HepG2 (cell line): ENCODE measurements around the gene OGA. TPM values are rescaled to one million over a fixed set of nuclear protein-coding genes. Genes with fewer than 3 reads are reported as not detected.

Source experiments
- ADNP ChIP-seq: sonication (generic); formaldehyde crosslinking; IDR thresholded peaks from 2 replicates; pipeline ENCODE4 v1.4.0; 2020; ENCODE audit warnings: missing genetic modification reagents
- AHDC1 ChIP-seq: sonication (generic); formaldehyde crosslinking; IDR thresholded peaks from 2 replicates; pipeline ENCODE4 v1.5.1; 2020; ENCODE audit warnings: mild to moderate bottlenecking, missing genetic modification reagents, borderline replicate concordance
- ELF4 ChIP-seq: sonication (generic); formaldehyde crosslinking; IDR thresholded peaks from 2 replicates; pipeline ENCODE4 v1.5.0; 2020; ENCODE audit warnings: missing genetic modification reagents, mild to moderate bottlenecking, moderate library complexity, borderline replicate concordance
- EZH2 ChIP-seq: conservative IDR thresholded peaks from 2 replicates; pipeline ENCODE4 v1.6.1; 2012; ENCODE audit warnings: mild to moderate bottlenecking, low read depth, low read length, moderate library complexity
- FOSL2 ChIP-seq: sonication (generic); formaldehyde crosslinking; IDR thresholded peaks from 2 replicates; pipeline ENCODE4 v1.4.0; 2020; ENCODE audit warnings: missing genetic modification reagents
- FOXK1 ChIP-seq: sonication (generic); formaldehyde crosslinking; IDR thresholded peaks from 2 replicates; pipeline ENCODE4 v1.4.0; 2020; ENCODE audit warnings: low read depth, missing genetic modification reagents, borderline replicate concordance
- GATAD1 ChIP-seq: IDR thresholded peaks from 2 replicates; pipeline ENCODE4 v1.6.1; 2016; ENCODE audit warnings: missing genetic modification reagents, missing compliant biosample characterization
- HES4 ChIP-seq: sonication (generic); formaldehyde crosslinking; IDR thresholded peaks from 2 replicates; pipeline ENCODE4 v1.9.0; 2021; ENCODE audit warnings: mild to moderate bottlenecking, missing genetic modification reagents, borderline replicate concordance
- HMGA1 ChIP-seq: sonication (generic); formaldehyde crosslinking; conservative IDR thresholded peaks from 2 replicates; pipeline ENCODE4 v1.4.0; 2020; ENCODE audit warnings: missing genetic modification reagents
- JUNB ChIP-seq: sonication (generic); formaldehyde crosslinking; IDR thresholded peaks from 2 replicates; pipeline ENCODE4 v1.8.0; 2022; ENCODE audit warnings: missing genetic modification reagents, mild to moderate bottlenecking, borderline replicate concordance
- MAFK ChIP-seq, 2 experiments: IDR thresholded peaks in 1 of 2; conservative IDR thresholded peaks in 1 of 2; 2 replicates each; pipeline ENCODE4 v1.6.1; 2011; ENCODE audit warnings: improper control_type of control experiment in 2 of 2, low read length in 2 of 2
- MATR3 ChIP-seq: sonication (generic); formaldehyde crosslinking; IDR thresholded peaks from 2 replicates; pipeline ENCODE4 v1.4.0; 2020; ENCODE audit warnings: missing genetic modification reagents
- PCBP1 ChIP-seq: fragments of 200-400 bp; formaldehyde crosslinking; IDR thresholded peaks from 2 replicates; pipeline ENCODE4 v1.6.1; 2017; ENCODE audit warnings: mild to moderate bottlenecking, low read depth, low read length, borderline replicate concordance
- PHB2 ChIP-seq: fragments of 450-650 bp; IDR thresholded peaks from 2 replicates; pipeline ENCODE4 v1.6.1; 2018; ENCODE audit not compliant: partially characterized antibody
- RBM22 ChIP-seq: fragments of 200-400 bp; formaldehyde crosslinking; optimal IDR thresholded peaks from 2 replicates; pipeline ENCODE3; 2017; ENCODE audit warnings: mild to moderate bottlenecking, low read length, moderate library complexity
- SALL2 ChIP-seq: sonication (generic); formaldehyde crosslinking; IDR thresholded peaks from 2 replicates; pipeline ENCODE4 v1.8.1; 2023; ENCODE audit warnings: mild to moderate bottlenecking, missing genetic modification reagents, inconsistent platforms
- SMYD3 ChIP-seq: sonication (generic); formaldehyde crosslinking; IDR thresholded peaks from 2 replicates; pipeline ENCODE4 v1.8.1; 2023; ENCODE audit warnings: mild to moderate bottlenecking, missing genetic modification reagents
- SNRNP70 ChIP-seq: fragments of 200-400 bp; formaldehyde crosslinking; IDR thresholded peaks from 2 replicates; pipeline ENCODE4 v1.6.1; 2017; ENCODE audit warnings: mild to moderate bottlenecking, low read depth, low read length, moderate library complexity
- SP2 ChIP-seq: sonication (generic); formaldehyde crosslinking; IDR thresholded peaks from 2 replicates; pipeline ENCODE4 v1.5.1; 2020; ENCODE audit warnings: mild to moderate bottlenecking, missing genetic modification reagents
- THRA ChIP-seq: sonication (generic); formaldehyde crosslinking; IDR thresholded peaks from 2 replicates; pipeline ENCODE4 v1.4.0; 2020; ENCODE audit warnings: missing genetic modification reagents, borderline replicate concordance
- ZNF136 ChIP-seq: sonication (generic); formaldehyde crosslinking; IDR thresholded peaks from 2 replicates; pipeline ENCODE4 v1.8.1; 2022; ENCODE audit warnings: low read depth, mild to moderate bottlenecking, moderate library complexity, missing genetic modification reagents
- ZNF530 ChIP-seq: sonication (generic); formaldehyde crosslinking; IDR thresholded peaks from 2 replicates; pipeline ENCODE4 v1.5.0; 2020; ENCODE audit warnings: low read depth, mild to moderate bottlenecking, missing genetic modification reagents
- ZNF576 ChIP-seq: sonication (generic); formaldehyde crosslinking; IDR thresholded peaks from 2 replicates; pipeline ENCODE4 v1.4.0; 2020; ENCODE audit warnings: mild to moderate bottlenecking, missing genetic modification reagents
- ZNF605 ChIP-seq: sonication (generic); formaldehyde crosslinking; IDR thresholded peaks from 2 replicates; pipeline ENCODE4 v1.8.0; 2022; ENCODE audit warnings: mild to moderate bottlenecking, missing genetic modification reagents
- polyA plus RNA-seq, 8 experiments: library from polyadenylated mRNA; depleted of rRNA in 3 of 8; stranded (reverse) in 7 of 8; unstranded in 1 of 8; fragments of >200 nt; fragmentation: Illumina TruSeq in 4 of 8; extraction: Trizol in 4 of 8; gene quantifications; 2 replicates each; pipeline versions ENCODE4 v1.2.1 to v1.2.3, GENCODE V29; 2011 to 2016; ENCODE audit warnings: low read depth in 4 of 8, missing spikeins in 1 of 8, mixed read lengths in 1 of 8; ENCODE audit not compliant: insufficient read depth in 1 of 8
- total RNA-seq, 5 experiments: library from RNA; depleted of rRNA; stranded (reverse); fragments of >200 nt; fragmentation: Illumina TruSeq; extraction: Trizol; gene quantifications; 2 replicates each; pipeline ENCODE4 v1.2.3, GENCODE V29; 2016; ENCODE audit warnings: low read depth in 1 of 5

Gene OGA
- total and polyA plus RNA-seq, 2 of the 13 experiments (the other 11 are each of a cell fraction or from before 2014, with no cell fraction given) = 33.2 to 39.8 TPM

GRCh38 chr10:101818872-101819633 lies 809 bp upstream of the OGA start (continued):
- TF ChIP-seq SNRNP70 (no peak), ELF4 (CRISPR knock-in tag) (0 out of 2 replicates have a peak, but pooled peaks have one; percentile 23), SALL2 (CRISPR knock-in tag) (no peak), HMGA1 (CRISPR knock-in tag) (no peak), ZNF136 (CRISPR knock-in tag) (no peak), EZH2 (no peak), MATR3 (CRISPR knock-in tag) (no peak), ZNF530 (CRISPR knock-in tag) (no peak), HES4 (no peak), SP2 (CRISPR knock-in tag) (no peak), ZNF576 (CRISPR knock-in tag) (no peak), JUNB (CRISPR knock-in tag) (no peak), SMYD3 (CRISPR knock-in tag) (no peak), FOSL2 (CRISPR knock-in tag) (no peak), ADNP (no peak), ZNF605 (no peak), THRA (CRISPR knock-in tag) (no peak), AHDC1 (CRISPR knock-in tag) (no peak), RBM22 (no peak), PHB2 (no peak), MAFK (conservative IDR thresholded peaks at IDR 0.05 in 1 of 2, IDR thresholded peaks at IDR 0.05 in 1 of 2; ENCODE audit: low read length in 2 of 2) (no peak), FOXK1 (no peak), PCBP1 (no peak), GATAD1 (CRISPR knock-in tag) (no peak)
